Urinary bladder (tissue), 4 donors: ENCODE results near the gene EIF2B4. TPM values are rescaled to one million over a fixed set of nuclear protein-coding genes. Genes with fewer than 3 reads are reported as not detected.

Experiments
- DNase-seq: peaks from one replicate; pipeline ENCODE4 v3.0.0-alpha.2; 2015; ENCODE audit errors: extremely low spot score
- H3K27ac ChIP-seq: one replicate; pipeline ENCODE4 v1.5.1; 2013; ENCODE audit warnings: low read depth, mild to moderate bottlenecking, moderate library complexity
- H3K36me3 ChIP-seq: one replicate; pipeline ENCODE4 v1.6.1; 2013; ENCODE audit warnings: mild to moderate bottlenecking, moderate library complexity; ENCODE audit not compliant: insufficient read depth
- H3K4me1 ChIP-seq: one replicate; pipeline ENCODE4 v1.6.1; 2013; ENCODE audit warnings: mild to moderate bottlenecking, moderate library complexity; ENCODE audit not compliant: insufficient read depth
- H3K4me3 ChIP-seq: one replicate; pipeline ENCODE4 v1.5.1; 2013; ENCODE audit warnings: low read depth, low read length
- WGBS: extraction: QIAGEN DNeasy Blood & Tissue Kit; methylation state at CpG from one replicate; pipeline ENCODE4 v1.1.7; 2013; 5-methylcytosine and 5-hydroxymethylcytosine counted together
- polyA plus RNA-seq: library from polyadenylated mRNA; stranded (reverse); fragments of 200-250 nt; gene quantifications from one replicate; pipeline ENCODE4 v1.2.3, GENCODE V29; 2013
- total RNA-seq: library from RNA; depleted of rRNA; stranded (reverse); fragments of >200 nt; gene quantifications from one replicate; pipeline ENCODE4 v1.2.3, GENCODE V29; 2014
- donor health status: healthy with polysubstance abuse.
- donor health status: healthy.

EIF2B4 gene
- total RNA-seq = 11.2 TPM
- polyA plus RNA-seq = 48.8 TPM

GRCh38 chr2:27370026-27370815, at the start of gene EIF2B4, which contains the start of gene SNX17:
EIF2B4 (minus strand) TSS chr2:27370338; CDS start chr2:27370314, 24 bp downstream.
SNX17 (plus strand) TSS chr2:27370616; CDS start chr2:27370744, 128 bp downstream.
- under 1% methylated on average over 85 of the region's 85 CpGs for WGBS
- peaks cover 6% of the 10 kb centered on the region for H3K36me3 ChIP-seq
- no peaks in the 10 kb centered on the region for H3K4me1 ChIP-seq
- peak within 1 kb of the TSS; percentile 97 for H3K4me3 ChIP-seq
- peak; percentile 99 for DNase-seq
- H3K27ac ChIP-seq = peak within 1 kb of the TSS; percentile 88

GRCh38 chr2:27416151-27416550, 46.0 kb upstream of the EIF2B4 start:
- Histone ChIP-seq H3K4me3 (no peak overlapping the region), H3K4me1 (no peaks in the 10 kb centered on the region), H3K36me3 (no peaks in the 10 kb centered on the region), H3K27ac (no peak overlapping the region)
- no peak for DNase-seq
- 92% methylated on average over 6 of the region's 6 CpGs for WGBS

- WGBS = 78% methylated on average over 9 of the region's 9 CpGs
- Histone ChIP-seq H3K36me3 (no peaks in the 10 kb centered on the region), H3K4me3 (no peak overlapping the region), H3K4me1 (peaks cover 1% of the 10 kb centered on the region), H3K27ac (no peak overlapping the region)
- DNase-seq = no peak
Measured at GRCh38 chr2:27412419-27413152, 42.4 kb upstream of the EIF2B4 start.

- peaks cover 2% of the 10 kb centered on the region for H3K36me3 ChIP-seq
- DNase-seq = peak; percentile 68
- under 1% methylated on average over 82 of the region's 82 CpGs for WGBS
- peaks cover 1% of the 10 kb centered on the region for H3K4me1 ChIP-seq
- peak within 1 kb of the TSS; percentile 44 for H3K27ac ChIP-seq
- H3K4me3 ChIP-seq = peak within 1 kb of the TSS; percentile 98
Measured at GRCh38 chr2:27409321-27410073, 39.4 kb upstream of the EIF2B4 start, which contains the start of gene PPM1G. PPM1G (minus strand) TSS chr2:27409591; CDS start chr2:27409422, 169 bp downstream.

- DNase-seq = no peak
- Histone ChIP-seq H3K4me1 (peaks cover 1% of the 10 kb centered on the region), H3K4me3 (peak overlapping the region; percentile 98), H3K27ac (peak overlapping the region; percentile 44), H3K36me3 (peaks cover 2% of the 10 kb centered on the region)
- WGBS = under 1% methylated on average over 33 of the region's 33 CpGs
Measured at GRCh38 chr2:27408601-27409320, 38.6 kb upstream of the EIF2B4 start.

GRCh38 chr2:27407798-27408491, 37.8 kb upstream of the EIF2B4 start:
- 53% methylated on average over 16 of the region's 16 CpGs for WGBS
- Histone ChIP-seq H3K36me3 (peaks cover 2% of the 10 kb centered on the region), H3K27ac (no peak overlapping the region), H3K4me3 (peak overlapping the region; percentile 11), H3K4me1 (peaks cover 1% of the 10 kb centered on the region)
- no peak for DNase-seq

GRCh38 chr2:27400348-27401135, 30.4 kb upstream of the EIF2B4 start:
- 94% methylated on average over 2 of the region's 2 CpGs for WGBS
- no peaks in the 10 kb centered on the region for H3K4me1 ChIP-seq
- H3K4me3 ChIP-seq = no peak overlapping the region
- peaks cover 2% of the 10 kb centered on the region for H3K36me3 ChIP-seq
- no peak overlapping the region for H3K27ac ChIP-seq
- no peak for DNase-seq

GRCh38 chr2:27398962-27399361, 28.8 kb upstream of the EIF2B4 start:
- H3K36me3 ChIP-seq = no peaks in the 10 kb centered on the region
- no peak overlapping the region for H3K4me3 ChIP-seq
- H3K4me1 ChIP-seq = no peaks in the 10 kb centered on the region
- WGBS = 96% methylated on average over 5 of the region's 5 CpGs
- no peak for DNase-seq
- H3K27ac ChIP-seq = no peak overlapping the region

- DNase-seq = no peak
- Histone ChIP-seq H3K36me3 (no peaks in the 10 kb centered on the region), H3K4me3 (no peak overlapping the region), H3K27ac (no peak overlapping the region), H3K4me1 (no peaks in the 10 kb centered on the region)
- WGBS = 98% methylated on average over 33 of the region's 33 CpGs
Measured at GRCh38 chr2:27393225-27393624, 23.1 kb upstream of the EIF2B4 start.

- DNase-seq = no peak
- 93% methylated on average over 9 of the region's 9 CpGs for WGBS
Measured at GRCh38 chr2:27390822-27391679, 20.9 kb upstream of the EIF2B4 start.

GRCh38 chr2:27381577-27382181, 11.5 kb upstream of the EIF2B4 start:
- Histone ChIP-seq H3K36me3 (no peaks in the 10 kb centered on the region), H3K27ac (peak overlapping the region; percentile 93), H3K4me1 (no peaks in the 10 kb centered on the region), H3K4me3 (no peak overlapping the region)
- no peak for DNase-seq
- WGBS = 89% methylated on average over 10 of the region's 10 CpGs

More at GRCh38 chr2:27390822-27391679, 20.9 kb upstream of the EIF2B4 start:
- Histone ChIP-seq H3K4me3 (no peak overlapping the region), H3K27ac (no peak overlapping the region), H3K4me1 (no peaks in the 10 kb centered on the region), H3K36me3 (no peaks in the 10 kb centered on the region)
